B cell (primary cell): ENCODE data around the gene IL1RN. TPM values are rescaled to one million over a fixed set of nuclear protein-coding genes. Genes with fewer than 3 reads are reported as not detected.
A peak's percentile ranks its signal among the peaks of the same experiment; 100 is the strongest.
"Not testable (repeated sequence)": the region's sequence is repeated elsewhere in the genome, so short reads cannot be mapped to it uniquely, and the experiment has no call there.

ENCODE experiments used
- ATAC-seq: fragments of 200-7000 bp; cut with Tn5 transposase; one replicate; pipeline ENCODE4 v1.10.0; 2021; ENCODE audit warnings: low read depth, mild to moderate bottlenecking, moderate number of reproducible peaks, moderate library complexity
- CTCF ChIA-PET: fragments of 350-600 bp; sonication (Branson Sonifier 250); formaldehyde crosslinking; loops from one replicate; lab custom pipeline; 2021; ENCODE audit warnings: antibody characterized with exemption, inconsistent platforms; lab: Charles Lee
- POLR2A ChIA-PET: fragments of 350-600 bp; sonication (Branson Sonifier 250); formaldehyde crosslinking; loops from one replicate; lab custom pipeline; 2021; ENCODE audit warnings: antibody characterized with exemption; lab: Charles Lee
- DNase-seq: peaks from one replicate; pipeline ENCODE4 v3.0.0; 2013
- H2AFZ ChIP-seq: 2 replicates; pipeline ENCODE4 v1.6.1; 2012; ENCODE audit warnings: mild to moderate bottlenecking, low read depth, low read length; ENCODE audit not compliant: insufficient read depth, poor library complexity, severe bottlenecking
- H3K27ac ChIP-seq, 2 donors: 1 replicate in 1 of 2; 2 replicates in 1 of 2; pipeline ENCODE4 v1.5.1; 2012 to 2013; ENCODE audit warnings: low read length in 2 of 2, mild to moderate bottlenecking in 2 of 2, moderate library complexity in 1 of 2
- H3K27me3 ChIP-seq, 4 experiments: fragments of 200-600 bp in 1 of 4; sonication (generic) in 1 of 4; replicated peaks in 1 of 4; 1 replicate in 2 of 4; 2 replicates in 2 of 4; pipeline versions ENCODE4 v1.6.1 to v1.7.0; 2013 to 2016; ENCODE audit warnings: low read length in 3 of 4, mild to moderate bottlenecking in 2 of 4, mixed read lengths in 1 of 4, moderate library complexity in 1 of 4; ENCODE audit not compliant: insufficient read depth in 4 of 4, control insufficient read depth in 3 of 4; ENCODE audit errors: control extremely low read depth in 1 of 4
- H3K36me3 ChIP-seq, 2 experiments: replicated peaks in 1 of 2; 1 replicate in 1 of 2; 2 replicates in 1 of 2; pipeline versions ENCODE4 v1.6.1 to v1.7.1; 2013; ENCODE audit warnings: low read length in 1 of 2; ENCODE audit not compliant: insufficient read depth in 2 of 2, control insufficient read depth in 1 of 2; ENCODE audit errors: control extremely low read depth in 1 of 2, extremely low read depth in 1 of 2
- H3K4me1 ChIP-seq, 2 donors: fragments of 200-600 bp in 1 of 2; sonication (generic) in 1 of 2; 1 replicate in 1 of 2; 2 replicates in 1 of 2; pipeline versions ENCODE4 v1.5.1 to v1.6.1; 2013 to 2017; ENCODE audit warnings: low read length in 2 of 2; ENCODE audit not compliant: control insufficient read depth in 2 of 2, insufficient read depth in 2 of 2
- H3K4me2 ChIP-seq: replicated peaks from 2 replicates; pipeline ENCODE3; 2012; ENCODE audit warnings: mild to moderate bottlenecking, low read depth, low read length; ENCODE audit not compliant: poor library complexity, severe bottlenecking
- H3K4me3 ChIP-seq, 5 experiments: fragments of 200-600 bp in 1 of 5; sonication (generic) in 1 of 5; 1 replicate in 3 of 5; 2 replicates in 2 of 5; pipeline versions ENCODE4 v1.5.1 to v1.7.0; 2011 to 2016; ENCODE audit warnings: low read length in 4 of 5, mild to moderate bottlenecking in 4 of 5, low read depth in 2 of 5, control low read depth in 1 of 5, moderate library complexity in 1 of 5; ENCODE audit not compliant: insufficient read depth in 1 of 5; ENCODE audit errors: control extremely low read depth in 1 of 5, extremely low read depth in 1 of 5
- H3K79me2 ChIP-seq: fragments of 200-600 bp; sonication (generic); one replicate; pipeline ENCODE4 v1.6.0; 2016; ENCODE audit warnings: low read length; ENCODE audit not compliant: control insufficient read depth, insufficient read depth
- H3K9ac ChIP-seq: fragments of 200-600 bp; sonication (generic); 2 replicates; pipeline ENCODE4 v1.6.1; 2017; ENCODE audit warnings: mild to moderate bottlenecking, low read length, moderate library complexity
- H3K9me3 ChIP-seq, 3 donors: one replicate each; pipeline versions ENCODE4 v1.6.1 to v1.7.1; 2013; ENCODE audit warnings: low read length in 2 of 3; ENCODE audit not compliant: control insufficient read depth in 2 of 3, insufficient read depth in 1 of 3; ENCODE audit errors: control extremely low read depth in 1 of 3
- H4K20me1 ChIP-seq: 2 replicates; pipeline ENCODE4 v1.6.0; 2012; ENCODE audit warnings: mild to moderate bottlenecking, low read length; ENCODE audit not compliant: insufficient read depth, control insufficient read depth, poor library complexity, severe bottlenecking
- H3K27ac Mint-ChIP-seq: one replicate; pipeline ENCODE4 v1.8.0; 2021; ENCODE audit warnings: mixed read lengths
- H3K27me3 Mint-ChIP-seq: one replicate; pipeline ENCODE4 v1.8.0; 2021; ENCODE audit warnings: mixed read lengths
- H3K4me1 Mint-ChIP-seq: one replicate; pipeline ENCODE4 v1.8.0; 2021; ENCODE audit warnings: mixed read lengths
- H3K4me3 Mint-ChIP-seq: one replicate; pipeline ENCODE4 v1.8.0; 2021; ENCODE audit warnings: mixed read lengths
- H3K9me3 Mint-ChIP-seq: one replicate; pipeline ENCODE4 v1.8.0; 2022; ENCODE audit warnings: mixed read lengths; ENCODE audit not compliant: insufficient read depth
- EZH2 ChIP-seq: IDR thresholded peaks from 2 replicates; pipeline ENCODE4 v1.6.1; 2012; ENCODE audit warnings: borderline replicate concordance, low read depth, mild to moderate bottlenecking, moderate library complexity, low read length; ENCODE audit not compliant: insufficient read depth, poor library complexity, severe bottlenecking
- WGBS: methylation state at CpG from one replicate; pipeline ENCODE4 v1.1.5; 2013; ENCODE audit warnings: missing lambda C conversion rate; ENCODE audit not compliant: insufficient coverage; 5-methylcytosine and 5-hydroxymethylcytosine counted together
- intact Hi-C: fragments of 100-400 bp; cut with micrococcal nuclease; formaldehyde crosslinking; loops from one replicate; pipeline ENCODE4 v1.10.0; 2022
- polyA plus RNA-seq: library from polyadenylated mRNA; depleted of rRNA; stranded (reverse); fragments of >200 nt; gene quantifications from 2 replicates; pipeline ENCODE4 v1.2.3, GENCODE V29; 2012
- total RNA-seq, 2 donors: library from RNA; stranded (reverse); fragments of 120-200 nt in 1 of 2; gene quantifications; 1 replicate in 1 of 2; 2 replicates in 1 of 2; pipeline versions ENCODE4 v1.2.3 to v1.2.4, GENCODE V29; 2013 to 2022
- TF ChIP-seq, protein P1 (sequence below): fragments of 200-600 bp; IDR thresholded peaks from one replicate; pipeline ENCODE4 v1.8.0; 2022; ENCODE audit warnings: antibody characterized with exemption, mild to moderate bottlenecking

IL1RN gene
- total and polyA plus RNA-seq, 2 donors (not counting 1 experiment from before 2014, with no cell fraction given): 0.79 TPM; not detected in 1

DNA sequence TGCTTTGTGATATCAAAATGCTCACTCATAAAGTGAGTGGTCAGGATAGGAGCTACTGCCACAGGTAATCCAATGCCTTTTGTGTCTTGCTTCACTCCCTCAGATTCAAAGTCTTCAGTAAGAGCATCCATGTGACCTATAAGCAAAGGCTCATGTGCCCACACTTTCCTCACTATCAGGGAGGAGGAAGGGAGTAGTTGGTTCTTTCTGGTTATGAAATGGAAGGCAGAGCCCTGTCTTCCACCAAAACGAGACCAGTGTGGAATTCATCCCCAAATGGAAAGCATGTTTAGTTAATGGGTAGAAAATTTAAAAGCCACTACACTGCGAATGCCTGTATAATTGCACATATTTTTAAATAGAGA, 33.8 kb upstream of the IL1RN start:
- Histone ChIP-seq H3K9ac (no peak overlapping the region), H2AFZ (no peak overlapping the region), H3K27me3 (no peaks in the 10 kb centered on the region), H3K4me2 (no peak overlapping the region), H3K79me2 (no peaks in the 10 kb centered on the region), H3K36me3 (no peaks in the 10 kb centered on the region), H3K27ac (no peak overlapping the region), H3K4me1 (peaks cover 17 to 25% of the 10 kb centered on the region in 2 donors), H3K9me3 (no peaks in the 10 kb centered on the region), H3K4me3 (no peak overlapping the region), H4K20me1 (no peaks in the 10 kb centered on the region)
- Mint-ChIP-seq H3K27me3 (peaks cover 10% of the 10 kb centered on the region), H3K4me3 (no peak overlapping the region), H3K4me1 (peaks cover 13% of the 10 kb centered on the region), H3K9me3 (peaks cover 5% of the 10 kb centered on the region), H3K27ac (no peak overlapping the region)
- no peak for ATAC-seq
- ChIA-PET CTCF (interaction anchor here (1.2 kb wide), 1 partner anchor 13 kb away, joined by 3 read pairs; no protein-coding TSS in a partner anchor), POLR2A (no interaction called here)
- TF ChIP-seq EZH2: no peak
- TF ChIP-seq, protein P1, sequence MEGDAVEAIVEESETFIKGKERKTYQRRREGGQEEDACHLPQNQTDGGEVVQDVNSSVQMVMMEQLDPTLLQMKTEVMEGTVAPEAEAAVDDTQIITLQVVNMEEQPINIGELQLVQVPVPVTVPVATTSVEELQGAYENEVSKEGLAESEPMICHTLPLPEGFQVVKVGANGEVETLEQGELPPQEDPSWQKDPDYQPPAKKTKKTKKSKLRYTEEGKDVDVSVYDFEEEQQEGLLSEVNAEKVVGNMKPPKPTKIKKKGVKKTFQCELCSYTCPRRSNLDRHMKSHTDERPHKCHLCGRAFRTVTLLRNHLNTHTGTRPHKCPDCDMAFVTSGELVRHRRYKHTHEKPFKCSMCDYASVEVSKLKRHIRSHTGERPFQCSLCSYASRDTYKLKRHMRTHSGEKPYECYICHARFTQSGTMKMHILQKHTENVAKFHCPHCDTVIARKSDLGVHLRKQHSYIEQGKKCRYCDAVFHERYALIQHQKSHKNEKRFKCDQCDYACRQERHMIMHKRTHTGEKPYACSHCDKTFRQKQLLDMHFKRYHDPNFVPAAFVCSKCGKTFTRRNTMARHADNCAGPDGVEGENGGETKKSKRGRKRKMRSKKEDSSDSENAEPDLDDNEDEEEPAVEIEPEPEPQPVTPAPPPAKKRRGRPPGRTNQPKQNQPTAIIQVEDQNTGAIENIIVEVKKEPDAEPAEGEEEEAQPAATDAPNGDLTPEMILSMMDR: no peak
- no peak for DNase-seq
- WGBS: no CpG with 5 or more reads among the region's 2 CpGs
- intact Hi-C loops: no loop called here

DNA sequence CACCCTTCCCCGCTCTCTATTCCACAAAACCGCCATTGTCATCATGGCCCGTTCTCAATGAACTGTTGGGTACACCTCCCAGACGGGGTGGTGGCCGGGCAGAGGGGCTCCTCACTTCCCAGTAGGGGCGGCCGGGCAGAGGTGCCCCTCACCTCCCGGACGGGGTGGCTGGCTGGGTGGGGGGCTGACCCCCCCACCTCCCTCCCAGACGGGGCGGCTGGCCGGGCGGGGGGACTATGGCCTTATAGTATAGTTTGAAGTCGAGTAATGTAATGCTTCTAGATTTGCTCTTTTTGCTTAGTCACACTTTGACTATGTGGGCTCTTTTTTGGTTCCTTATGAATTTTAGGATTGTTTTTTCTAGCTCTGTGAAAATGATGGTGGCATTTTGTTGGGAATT, 31.1 kb upstream of the IL1RN start:
- ATAC-seq, DNase-seq, CTCF ChIA-PET, H3K27me3 ChIP-seq, H3K27ac ChIP-seq, H2AFZ ChIP-seq, H3K27ac Mint-ChIP-seq, H3K9ac ChIP-seq, POLR2A ChIA-PET, H3K9me3 Mint-ChIP-seq, H4K20me1 ChIP-seq, H3K4me3 Mint-ChIP-seq, H3K36me3 ChIP-seq, intact Hi-C loops, H3K9me3 ChIP-seq, H3K4me3 ChIP-seq, H3K4me2 ChIP-seq, H3K79me2 ChIP-seq: not testable (repeated sequence)
- H3K4me1 ChIP-seq: peaks cover 7 to 11% of the 10 kb centered on the region in 2 donors
- Mint-ChIP-seq H3K4me1 (peaks cover 13% of the 10 kb centered on the region), H3K27me3 (peaks cover 13% of the 10 kb centered on the region)
- 100% methylated on average over 2 of the region's 14 CpGs for WGBS

DNA sequence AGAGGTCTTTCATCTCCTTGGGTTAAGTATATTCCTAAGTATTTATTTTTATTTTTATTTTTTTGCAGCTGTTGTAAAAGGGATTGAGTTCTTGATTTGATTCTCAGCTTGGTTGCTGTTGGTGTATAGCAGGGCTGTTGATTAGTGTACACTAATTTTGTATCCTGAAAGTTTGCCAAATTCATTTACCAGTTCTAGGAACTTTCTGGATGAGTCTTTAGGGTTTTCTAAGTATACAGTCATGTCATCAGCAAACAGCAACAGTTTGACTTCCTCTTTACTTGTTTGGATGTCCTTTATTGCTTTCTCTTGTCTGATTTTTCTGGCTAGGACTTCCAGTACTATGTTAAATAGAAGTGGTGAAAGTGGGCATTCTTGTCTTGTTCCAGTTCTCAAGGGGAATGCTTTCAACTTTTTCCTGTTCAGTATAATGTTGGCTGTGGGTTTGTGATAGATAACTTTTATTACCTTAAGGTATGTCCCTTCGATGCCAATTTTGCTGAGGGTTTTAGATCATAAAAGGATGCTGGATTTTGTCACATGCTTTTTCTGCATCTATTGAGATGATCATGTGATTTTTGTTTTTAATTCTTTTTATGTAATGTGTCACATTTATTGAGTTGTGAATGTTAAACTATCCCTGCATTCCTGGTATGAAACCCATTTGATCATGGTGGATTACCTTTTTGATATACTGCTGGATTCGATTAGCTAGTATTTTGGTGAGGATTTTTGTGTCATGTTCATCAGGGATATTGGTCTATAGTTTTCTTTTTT, 30.4 kb upstream of the IL1RN start:
- H3K27ac ChIP-seq, ATAC-seq, H3K36me3 ChIP-seq, DNase-seq, H4K20me1 ChIP-seq, H3K79me2 ChIP-seq, POLR2A ChIA-PET, H3K9ac ChIP-seq, H3K4me3 ChIP-seq, H3K27me3 ChIP-seq, H3K4me3 Mint-ChIP-seq, H3K9me3 ChIP-seq, H3K27ac Mint-ChIP-seq, H3K9me3 Mint-ChIP-seq, H3K4me2 ChIP-seq, intact Hi-C loops: not testable (repeated sequence)
- Mint-ChIP-seq H3K4me1 (peaks cover 13% of the 10 kb centered on the region), H3K27me3 (peaks cover 13% of the 10 kb centered on the region)
- WGBS: 90% methylated on average over 2 of the region's 2 CpGs
- CTCF ChIA-PET: interaction anchor here (1.5 to 1.8 kb wide), 2 partner anchors 12 to 41 kb away, joined by 4 to 10 read pairs; no protein-coding TSS in a partner anchor
- peak overlapping the region; percentile 52 for H2AFZ ChIP-seq
- peaks cover 7 to 11% of the 10 kb centered on the region in 2 donors for H3K4me1 ChIP-seq
